IPS DF 4.7 (cell line): ENCODE data around the gene CRYBG1.
"Not testable (repeated sequence)": the region's sequence is repeated elsewhere in the genome, so short reads cannot be mapped to it uniquely, and the experiment has no call there.

Experiments
- DNase-seq: peaks from one replicate; pipeline ENCODE4 v3.0.0-alpha.2; 2013; ENCODE audit warnings: low spot score; ENCODE audit errors: extremely low read depth

CRYBG1 gene

GRCh38 chr6:106581468-106581867, 221.0 kb downstream of the CRYBG1 start:
- DNase-seq: no peak

GRCh38 chr6:106586815-106587415, 226.4 kb downstream of the CRYBG1 start:
- DNase-seq: no peak

GRCh38 chr6:106588937-106589336, 228.4 kb downstream of the CRYBG1 start:
- DNase-seq: not testable (repeated sequence)

- no peak for DNase-seq
Observed at GRCh38 chr6:106591111-106591825, 230.8 kb downstream of the CRYBG1 start.

GRCh38 chr6:106599440-106599839, 238.9 kb downstream of the CRYBG1 start:
- no peak for DNase-seq

- no peak for DNase-seq
Observed at GRCh38 chr6:106600329-106600728, 239.8 kb downstream of the CRYBG1 start.

GRCh38 chr6:106608080-106608668, 247.7 kb downstream of the CRYBG1 start:
- DNase-seq: no peak

GRCh38 chr6:106609699-106610098, 249.2 kb downstream of the CRYBG1 start:
- no peak for DNase-seq

- DNase-seq: no peak
Observed at GRCh38 chr6:106611030-106611429, 250.5 kb downstream of the CRYBG1 start.

GRCh38 chr6:106612671-106613416, 252.3 kb downstream of the CRYBG1 start:
- no peak for DNase-seq

- DNase-seq: no peak
Observed at GRCh38 chr6:106613590-106613989, 253.1 kb downstream of the CRYBG1 start.

- no peak for DNase-seq
Observed at GRCh38 chr6:106614166-106614565, 253.6 kb downstream of the CRYBG1 start.

GRCh38 chr6:106614592-106615257, 254.2 kb downstream of the CRYBG1 start:
- no peak for DNase-seq

- no peak for DNase-seq
Observed at GRCh38 chr6:106617302-106617701, 256.8 kb downstream of the CRYBG1 start.

- no peak for DNase-seq
Observed at GRCh38 chr6:106617857-106618256, 257.3 kb downstream of the CRYBG1 start.

- DNase-seq: no peak
Observed at GRCh38 chr6:106618324-106618723, 257.8 kb downstream of the CRYBG1 start.

- DNase-seq: no peak
Observed at GRCh38 chr6:106619223-106619622, 258.7 kb downstream of the CRYBG1 start.

GRCh38 chr6:106620931-106621672, 260.6 kb downstream of the CRYBG1 start:
- no peak for DNase-seq
